GM18867 (cell line): Measurements from ENCODE around the gene LRRC63.
A peak's percentile ranks its signal among the peaks of the same experiment; 100 is the strongest.
"Not testable (repeated sequence)": the region's sequence is repeated elsewhere in the genome, so short reads cannot be mapped to it uniquely, and the experiment has no call there.

Source experiments
- ATAC-seq: cut with Tn5 transposase; IDR thresholded peaks from one replicate; pipeline ENCODE4 v1.9.1; 2021; ENCODE audit warnings: mild to moderate bottlenecking, moderate library complexity; ENCODE audit not compliant: unreplicated experiment

The LRRC63 gene

GRCh38 chr13:46232281-46232680 is 20.6 kb downstream of the LRRC63 start:
- no peak for ATAC-seq

- ATAC-seq, result no peak
These were observed 23.6 kb downstream of the LRRC63 start for GRCh38 chr13:46235286-46235685.

- no peak for ATAC-seq
These were observed 53.6 kb downstream of the LRRC63 start for GRCh38 chr13:46265292-46265691.

GRCh38 chr13:46267166-46267565 is 55.4 kb downstream of the LRRC63 start:
- ATAC-seq, result no peak

- ATAC-seq, result no peak
These were observed 58.7 kb downstream of the LRRC63 start for GRCh38 chr13:46270416-46270815.

GRCh38 chr13:46274094-46274698 is 62.5 kb downstream of the LRRC63 start:
- no peak for ATAC-seq

GRCh38 chr13:46278474-46278873 is 66.7 kb downstream of the LRRC63 start:
- ATAC-seq, result no peak

GRCh38 chr13:46281779-46282178 is 70.1 kb downstream of the LRRC63 start:
- no peak for ATAC-seq

GRCh38 chr13:46283912-46284824 is 72.4 kb downstream of the LRRC63 start:
- ATAC-seq, result not testable (repeated sequence)

- ATAC-seq, result no peak
These were observed 75.2 kb downstream of the LRRC63 start for GRCh38 chr13:46286972-46287371.

GRCh38 chr13:46288570-46289259 is 77.0 kb downstream of the LRRC63 start:
- ATAC-seq, result peak; percentile 67

GRCh38 chr13:46289260-46289955 is 77.7 kb downstream of the LRRC63 start:
- no peak for ATAC-seq

GRCh38 chr13:46290434-46290833 is 78.7 kb downstream of the LRRC63 start:
- no peak for ATAC-seq

- ATAC-seq, result no peak
These were observed 81.7 kb downstream of the LRRC63 start for GRCh38 chr13:46293436-46293835.

- peak; percentile 79 for ATAC-seq
These were observed 83.9 kb downstream of the LRRC63 start for GRCh38 chr13:46295491-46296114.

GRCh38 chr13:46296115-46296822 is 84.5 kb downstream of the LRRC63 start:
- peak; percentile 33 for ATAC-seq

- no peak for ATAC-seq
These were observed 85.2 kb downstream of the LRRC63 start for GRCh38 chr13:46296921-46297320.

GRCh38 chr13:46297361-46297811 is 85.7 kb downstream of the LRRC63 start:
- no peak for ATAC-seq

- ATAC-seq, result peak; percentile 49
These were observed 92.1 kb downstream of the LRRC63 start for GRCh38 chr13:46303742-46304385.
